Calu3 (cell line): Measurements from ENCODE around the gene TRPV4. TPM values are rescaled to one million over a fixed set of nuclear protein-coding genes. Genes with fewer than 3 reads are reported as not detected.

Source experiments
- BruUV-seq: library from RNA; stranded (reverse); fragments of 400-500 nt; replicated peaks from 2 replicates; lab custom pipeline; 2021; lab: Mats Ljungman, UMichigan
- CTCF ChIA-PET: fragments of 300-600 bp; sonication (Branson Sonifier 250); formaldehyde crosslinking; loops from one replicate; lab custom pipeline; 2022; ENCODE audit warnings: antibody characterized with exemption; lab: Charles Lee
- DNase-seq: peaks from one replicate; pipeline ENCODE4 v3.0.0; 2022
- H3K27ac Mint-ChIP-seq: one replicate; pipeline ENCODE4 v1.8.0; 2022; ENCODE audit warnings: mixed read lengths; ENCODE audit not compliant: unreplicated experiment
- H3K27me3 Mint-ChIP-seq: one replicate; pipeline ENCODE4 v1.8.0; 2022; ENCODE audit warnings: mixed read lengths; ENCODE audit not compliant: unreplicated experiment
- H3K36me3 Mint-ChIP-seq: one replicate; pipeline ENCODE4 v1.8.0; 2022; ENCODE audit warnings: mild to moderate bottlenecking, moderate library complexity, mixed read lengths; ENCODE audit not compliant: insufficient read depth, unreplicated experiment
- H3K4me1 Mint-ChIP-seq: one replicate; pipeline ENCODE4 v1.8.0; 2022; ENCODE audit warnings: mild to moderate bottlenecking, low read depth, mixed read lengths; ENCODE audit not compliant: unreplicated experiment
- H3K4me3 Mint-ChIP-seq: one replicate; pipeline ENCODE4 v1.8.0; 2022; ENCODE audit warnings: mild to moderate bottlenecking, low read depth, moderate library complexity, mixed read lengths; ENCODE audit not compliant: unreplicated experiment
- H3K9me3 Mint-ChIP-seq: one replicate; pipeline ENCODE4 v1.8.0; 2022; ENCODE audit warnings: low read depth, mixed read lengths; ENCODE audit not compliant: unreplicated experiment
- CTCF ChIP-seq: fragments of 200-600 bp; IDR thresholded peaks from one replicate; pipeline ENCODE4 v1.8.0; 2022; ENCODE audit warnings: antibody characterized with exemption; ENCODE audit not compliant: unreplicated experiment
- intact Hi-C: fragments of 100-400 bp; cut with micrococcal nuclease; formaldehyde crosslinking; loops from one replicate; pipeline ENCODE4 v1.10.0; 2022; ENCODE audit not compliant: unreplicated experiment
- total RNA-seq: library from RNA; stranded (reverse); gene quantifications from 2 replicates; pipeline ENCODE4 v1.2.3, GENCODE V29; 2022

TRPV4 gene
- total RNA-seq, 1 experiment from 2014 or later = 25.3 TPM

DNA sequence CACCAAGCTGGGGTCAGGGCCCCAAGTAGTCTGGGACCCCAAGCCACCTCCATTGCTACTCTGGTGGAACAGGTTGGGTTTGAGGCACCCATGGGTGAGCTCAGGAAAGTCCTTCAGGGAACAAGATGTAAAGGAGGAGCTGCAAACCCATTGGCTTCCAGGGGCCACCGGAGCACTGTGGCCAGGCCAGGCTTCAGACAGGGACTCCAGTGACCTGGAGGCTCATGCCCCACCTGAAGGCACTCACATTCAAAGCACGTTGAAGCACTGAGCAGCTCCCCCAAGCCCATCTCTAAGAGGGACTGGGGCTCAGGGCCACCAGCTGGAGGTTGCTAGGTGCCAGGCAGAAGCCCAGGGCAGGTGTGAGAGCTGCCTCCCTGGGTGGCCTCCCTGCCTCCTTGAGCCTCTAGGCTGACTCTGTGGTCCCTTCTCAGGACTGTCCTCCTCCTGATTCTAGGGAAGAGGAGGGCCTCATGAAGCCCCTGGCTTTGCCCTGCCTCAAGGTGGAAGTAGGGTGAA lies 70.5 kb downstream of the TRPV4 start:
- no peak overlapping the region for H3K27ac Mint-ChIP-seq
- H3K27me3 Mint-ChIP-seq = peaks cover under 1% of the 10 kb centered on the region
- H3K4me1 Mint-ChIP-seq = peaks cover 7% of the 10 kb centered on the region
- peaks cover 11% of the 10 kb centered on the region for H3K36me3 Mint-ChIP-seq
- BruUV-seq = no TSS peak
- H3K4me3 Mint-ChIP-seq = no peak overlapping the region
- no peak for DNase-seq
- intact Hi-C loops = no loop called here
- no peak for TF ChIP-seq CTCF
- CTCF ChIA-PET = interaction anchor here (0.5 to 1.4 kb wide), 5 partner anchors 10 to 1866 kb away, joined by 3 to 11 read pairs (median 4); no protein-coding TSS in a partner anchor
- no peaks in the 10 kb centered on the region for H3K9me3 Mint-ChIP-seq

DNA sequence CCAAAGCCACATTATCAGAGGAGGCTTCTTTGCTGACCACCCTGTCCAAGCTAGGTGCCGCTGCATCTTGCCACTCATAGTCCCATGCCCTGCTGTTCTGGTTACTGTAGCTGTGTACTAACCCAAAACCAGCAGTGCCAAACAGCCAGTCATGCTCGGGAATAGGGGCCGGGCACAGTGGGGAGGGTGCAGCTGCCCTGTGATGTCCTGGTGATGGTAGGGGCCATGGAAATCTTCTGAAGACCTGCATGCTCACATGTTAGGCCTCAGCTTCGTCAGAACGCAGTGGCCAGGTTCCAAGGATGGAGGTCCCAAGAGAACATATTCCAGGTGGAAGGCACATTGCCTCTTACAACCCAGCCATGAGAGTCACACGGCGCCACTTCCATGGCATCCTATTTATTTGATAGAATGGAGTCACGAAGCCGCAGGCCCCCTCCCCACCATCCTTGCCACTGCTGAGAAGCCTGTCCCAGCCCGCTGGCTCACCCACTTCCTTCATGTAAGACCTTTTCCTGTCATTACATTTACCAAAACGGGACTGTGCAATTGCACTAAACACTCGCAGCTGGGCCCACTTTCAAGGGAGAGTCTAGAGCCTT lies 71.0 kb downstream of the TRPV4 start:
- no peak overlapping the region for H3K4me3 Mint-ChIP-seq
- peaks cover 7% of the 10 kb centered on the region for H3K4me1 Mint-ChIP-seq
- no peak for DNase-seq
- no TSS peak for BruUV-seq
- peaks cover 7% of the 10 kb centered on the region for H3K27me3 Mint-ChIP-seq
- no peak for TF ChIP-seq CTCF
- CTCF ChIA-PET = interaction anchor here (0.5 to 1.4 kb wide), 5 partner anchors 9 to 1867 kb away, joined by 3 to 11 read pairs (median 4); no protein-coding TSS in a partner anchor
- peaks cover 11% of the 10 kb centered on the region for H3K36me3 Mint-ChIP-seq
- H3K9me3 Mint-ChIP-seq = no peaks in the 10 kb centered on the region
- intact Hi-C loops = no loop called here
- H3K27ac Mint-ChIP-seq = peak overlapping the region; percentile 55

DNA sequence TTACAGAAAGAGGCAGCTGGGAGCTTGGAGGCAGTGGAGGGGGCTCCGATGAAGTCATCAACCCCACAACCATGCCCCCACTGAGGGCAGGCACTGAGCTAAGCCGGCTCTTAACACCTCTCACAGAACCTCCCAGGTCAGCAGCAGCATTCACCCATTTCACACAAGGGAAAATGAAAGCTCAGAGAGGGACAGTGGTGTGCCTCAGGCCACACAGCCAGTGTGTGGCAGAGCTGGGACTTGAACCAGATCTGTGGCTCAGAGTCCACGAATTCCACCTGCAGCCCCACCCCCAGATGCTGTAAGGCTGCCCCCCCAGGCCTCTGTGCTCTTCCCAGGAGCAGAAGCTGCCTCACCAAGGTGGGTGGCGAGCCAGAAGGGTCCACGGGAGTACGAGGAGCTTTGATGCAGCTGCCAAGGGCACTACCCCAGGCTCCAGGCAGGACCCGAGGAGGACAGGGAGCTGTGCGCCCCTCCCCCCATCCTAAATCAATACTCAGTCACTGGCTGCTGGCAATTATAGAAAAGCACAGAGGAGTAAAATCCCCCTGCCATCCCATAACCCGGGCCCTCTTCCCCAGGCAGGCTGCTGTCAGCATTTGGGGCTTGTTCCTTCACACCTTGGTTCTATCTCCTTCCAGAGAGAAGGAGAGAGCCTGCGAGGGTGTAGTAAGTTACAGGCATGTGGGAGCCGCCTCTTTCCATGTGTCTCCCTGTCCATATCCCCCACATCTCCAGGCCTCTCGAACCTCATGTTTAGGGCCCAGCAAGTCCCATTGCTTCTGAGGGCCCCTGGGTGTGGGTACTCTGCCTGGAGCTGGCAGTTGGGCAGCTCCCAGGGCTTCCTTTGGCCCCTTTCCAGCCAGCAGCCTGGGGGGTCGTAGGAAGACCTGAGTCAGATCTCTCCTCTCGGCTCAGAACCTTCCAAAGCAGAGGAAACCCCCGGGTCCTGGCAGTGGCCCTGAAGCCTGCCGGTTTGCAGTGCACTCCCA lies 72.0 kb downstream of the TRPV4 start:
- CTCF ChIA-PET = interaction anchor here (0.8 to 0.9 kb wide), 2 partner anchors 12 to 16 kb away, joined by 3 to 4 read pairs; no protein-coding TSS in a partner anchor
- peaks cover 11% of the 10 kb centered on the region for H3K36me3 Mint-ChIP-seq
- peaks cover 13% of the 10 kb centered on the region for H3K27me3 Mint-ChIP-seq
- no peak for DNase-seq
- H3K9me3 Mint-ChIP-seq = peaks cover 3% of the 10 kb centered on the region
- no TSS peak for BruUV-seq
- intact Hi-C loops = no loop called here
- H3K4me3 Mint-ChIP-seq = no peak overlapping the region
- no peak for TF ChIP-seq CTCF
- peak overlapping the region; percentile 55 for H3K27ac Mint-ChIP-seq
- peaks cover 7% of the 10 kb centered on the region for H3K4me1 Mint-ChIP-seq
